Stimulated activated memory B cell treated with anti-CD40 and anti-IgM and Interleukin-4, amounts not matched to agents 10 μg/mL and 1 μg/mL and 100 μg/mL, for 72 hours (primary cell): ENCODE measurements around the gene ADD1.

Experiments
- ATAC-seq: fragments of 150-1000 bp; cut with Tn5 transposase; 2 replicates; pipeline ENCODE4 v1.10.0; 2021
- H3K27ac Mint-ChIP-seq: one replicate; pipeline ENCODE4 v1.8.0; 2022; ENCODE audit warnings: mild to moderate bottlenecking, mixed read lengths
- H3K27me3 Mint-ChIP-seq: one replicate; pipeline ENCODE4 v1.8.0; 2022; ENCODE audit warnings: mixed read lengths
- H3K36me3 Mint-ChIP-seq: one replicate; pipeline ENCODE4 v1.8.0; 2022; ENCODE audit warnings: mixed read lengths
- H3K4me1 Mint-ChIP-seq: one replicate; pipeline ENCODE4 v1.8.0; 2022; ENCODE audit warnings: mixed read lengths
- H3K4me3 Mint-ChIP-seq: one replicate; pipeline ENCODE4 v1.8.0; 2022; ENCODE audit warnings: mild to moderate bottlenecking, moderate library complexity, mixed read lengths
- H3K9me3 Mint-ChIP-seq: one replicate; pipeline ENCODE4 v1.8.0; 2022; ENCODE audit warnings: mixed read lengths

The ADD1 gene

DNA sequence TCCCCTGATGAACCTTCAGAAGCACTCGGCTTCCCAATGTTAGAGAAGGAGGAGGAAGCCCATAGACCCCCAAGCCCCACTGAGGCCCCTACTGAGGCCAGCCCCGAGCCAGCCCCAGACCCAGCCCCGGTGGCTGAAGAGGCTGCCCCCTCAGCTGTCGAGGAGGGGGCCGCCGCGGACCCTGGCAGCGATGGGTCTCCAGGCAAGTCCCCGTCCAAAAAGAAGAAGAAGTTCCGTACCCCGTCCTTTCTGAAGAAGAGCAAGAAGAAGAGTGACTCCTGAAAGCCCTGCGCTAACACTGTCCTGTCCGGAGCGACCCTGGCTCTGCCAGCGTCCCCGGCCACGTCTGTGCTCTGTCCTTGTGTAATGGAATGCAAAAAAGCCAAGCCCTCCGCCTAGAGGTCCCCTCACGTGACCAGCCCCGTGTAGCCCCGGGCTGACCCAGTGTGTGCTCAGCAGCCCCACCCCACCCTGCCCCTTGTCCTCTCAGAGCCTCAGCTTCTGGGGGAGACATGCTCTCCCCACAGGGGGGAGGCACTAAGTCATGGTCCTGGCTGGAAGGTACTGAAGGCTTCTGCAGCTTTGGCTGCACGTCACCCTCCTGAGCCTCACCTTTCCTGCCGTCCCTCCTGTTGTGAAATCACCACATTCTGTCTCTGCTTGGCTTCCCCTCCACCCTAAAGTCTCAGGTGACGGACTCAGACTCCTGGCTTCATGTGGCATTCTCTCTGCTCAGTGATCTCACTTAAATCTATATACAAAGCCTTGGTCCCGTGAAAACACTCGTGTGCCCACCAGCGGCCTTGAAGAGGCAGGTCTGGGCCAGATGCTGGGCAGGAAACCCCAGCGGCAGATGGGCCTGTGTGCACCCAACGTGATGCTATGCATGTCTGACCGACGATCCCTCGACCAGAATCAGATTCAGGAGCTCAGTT lies 84.9 kb downstream of the ADD1 start:
- Mint-ChIP-seq H3K9me3 (no peaks in the 10 kb centered on the region), H3K27ac (peak overlapping the region; percentile 22), H3K36me3 (peaks cover 70% of the 10 kb centered on the region), H3K4me3 (no peak overlapping the region), H3K4me1 (peaks cover 45% of the 10 kb centered on the region), H3K27me3 (no peaks in the 10 kb centered on the region)
- no peak for ATAC-seq

DNA sequence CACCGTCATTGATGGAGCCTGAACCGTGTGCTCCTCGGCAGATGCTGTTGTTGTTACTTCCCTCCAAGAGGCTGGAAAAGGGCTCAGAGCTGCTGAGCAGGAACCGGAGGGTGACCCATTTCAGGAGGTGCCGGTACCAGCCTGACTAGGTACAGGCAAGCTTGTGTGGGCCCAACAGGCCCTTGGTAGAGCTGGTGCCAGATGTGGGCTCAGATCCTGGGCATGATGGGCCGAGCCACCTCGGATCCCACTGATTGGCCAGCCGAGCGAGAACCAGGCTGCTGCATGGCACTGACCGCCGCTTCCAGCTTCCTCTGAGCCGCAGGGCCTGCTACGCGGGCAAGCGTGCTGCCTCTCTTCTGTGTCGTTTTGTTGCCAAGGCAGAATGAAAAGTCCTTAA lies 85.8 kb downstream of the ADD1 start:
- Mint-ChIP-seq H3K9me3 (no peaks in the 10 kb centered on the region), H3K4me1 (peaks cover 41% of the 10 kb centered on the region), H3K4me3 (no peak overlapping the region), H3K27ac (peak overlapping the region; percentile 22), H3K27me3 (no peaks in the 10 kb centered on the region), H3K36me3 (peaks cover 65% of the 10 kb centered on the region)
- ATAC-seq, result no peak

DNA sequence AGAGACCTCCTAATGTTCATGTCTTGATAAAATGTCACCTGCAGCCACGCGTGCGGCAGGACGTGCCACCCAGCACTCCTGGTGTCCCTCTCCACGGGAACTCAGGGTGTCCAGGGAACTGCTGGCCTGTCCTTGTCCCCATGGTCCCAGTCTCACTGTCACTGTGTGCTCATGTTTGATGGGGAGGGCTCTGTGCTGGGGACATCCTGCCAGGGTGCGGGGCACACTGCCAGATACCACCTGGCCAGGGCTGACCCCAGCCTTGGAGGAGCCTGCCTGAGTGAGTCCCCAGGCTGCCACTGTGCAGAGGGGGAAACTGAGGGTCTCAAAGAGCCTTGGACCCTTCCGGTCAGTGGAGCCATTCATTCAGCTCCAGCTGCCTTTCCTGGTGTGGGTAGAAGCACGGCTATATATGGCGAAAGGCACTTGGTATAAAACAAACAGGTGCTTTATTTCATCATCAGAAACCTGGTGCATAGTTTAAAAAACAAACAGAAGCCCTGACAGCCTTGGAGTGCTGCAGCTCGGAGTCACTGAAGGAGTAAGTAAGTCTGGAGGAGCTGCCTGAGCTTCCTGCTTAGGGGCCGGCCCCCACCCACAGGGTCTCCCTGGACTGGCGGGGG lies 86.6 kb downstream of the ADD1 start:
- no peak overlapping the region for H3K4me3 Mint-ChIP-seq
- H3K27ac Mint-ChIP-seq, result peak overlapping the region; percentile 86

GRCh38 chr4:2930758-2931511 lies 87.3 kb downstream of the ADD1 start:
- H3K27me3 Mint-ChIP-seq, result no peaks in the 10 kb centered on the region
- peak overlapping the region; percentile 97 for H3K4me3 Mint-ChIP-seq
- no peaks in the 10 kb centered on the region for H3K9me3 Mint-ChIP-seq
- H3K36me3 Mint-ChIP-seq, result peaks cover 53% of the 10 kb centered on the region
- peak overlapping the region; percentile 86 for H3K27ac Mint-ChIP-seq
- ATAC-seq, result no peak
- H3K4me1 Mint-ChIP-seq, result peaks cover 48% of the 10 kb centered on the region

More for the DNA sequence above, 86.6 kb downstream of the ADD1 start:
- Mint-ChIP-seq H3K27me3 (no peaks in the 10 kb centered on the region), H3K9me3 (no peaks in the 10 kb centered on the region), H3K36me3 (peaks cover 57% of the 10 kb centered on the region), H3K4me1 (peaks cover 42% of the 10 kb centered on the region)
- no peak for ATAC-seq

- Mint-ChIP-seq H3K27ac (peak overlapping the region; percentile 86), H3K4me1 (peaks cover 52% of the 10 kb centered on the region), H3K27me3 (no peaks in the 10 kb centered on the region), H3K36me3 (peaks cover 46% of the 10 kb centered on the region), H3K9me3 (no peaks in the 10 kb centered on the region), H3K4me3 (peak overlapping the region; percentile 97)
- ATAC-seq, result peak; percentile 80
Observed at GRCh38 chr4:2931512-2932301, 88.1 kb downstream of the ADD1 start.

- ATAC-seq, result no peak
- H3K4me1 Mint-ChIP-seq, result peaks cover 58% of the 10 kb centered on the region
- no peaks in the 10 kb centered on the region for H3K9me3 Mint-ChIP-seq
- peaks cover 46% of the 10 kb centered on the region for H3K36me3 Mint-ChIP-seq
- H3K27me3 Mint-ChIP-seq, result no peaks in the 10 kb centered on the region
- H3K27ac Mint-ChIP-seq, result peak overlapping the region; percentile 86
- H3K4me3 Mint-ChIP-seq, result peak overlapping the region; percentile 97
Observed at GRCh38 chr4:2932321-2932950, 88.8 kb downstream of the ADD1 start.

DNA sequence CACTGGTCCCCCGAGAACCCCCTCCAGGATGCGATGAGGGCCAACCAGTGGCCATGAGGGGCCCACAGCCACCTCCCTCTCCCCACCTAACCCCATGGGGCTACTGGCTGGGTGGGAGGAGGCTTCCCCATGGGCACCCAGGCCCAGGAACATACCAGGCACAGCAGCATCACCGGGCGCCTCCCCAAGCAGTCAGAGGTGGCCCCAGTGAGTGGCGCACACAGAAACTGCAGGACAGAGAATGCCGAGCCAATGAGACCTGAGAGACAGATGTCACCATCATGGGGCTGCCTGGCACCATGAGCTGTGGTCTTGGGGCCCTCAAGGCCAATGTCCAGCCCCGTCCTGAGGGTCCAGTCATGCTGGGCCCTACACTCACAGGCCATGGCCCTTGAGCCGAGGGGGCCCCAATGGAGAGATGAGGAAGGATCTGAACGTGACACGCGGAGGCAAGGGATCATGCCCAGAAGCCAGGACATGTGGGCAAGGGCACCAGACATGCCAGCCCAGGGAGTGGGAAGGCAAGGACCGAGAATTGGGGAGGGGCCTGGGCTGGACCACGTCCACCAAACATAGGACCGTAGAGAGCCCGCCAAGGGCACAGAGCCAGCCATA lies 89.4 kb downstream of the ADD1 start:
- ATAC-seq, result no peak
- Mint-ChIP-seq H3K27ac (peak overlapping the region; percentile 86), H3K9me3 (no peaks in the 10 kb centered on the region), H3K4me3 (peak overlapping the region; percentile 97), H3K27me3 (no peaks in the 10 kb centered on the region), H3K4me1 (peaks cover 62% of the 10 kb centered on the region), H3K36me3 (peaks cover 46% of the 10 kb centered on the region)

GRCh38 chr4:2933566-2934076 lies 90.0 kb downstream of the ADD1 start:
- Mint-ChIP-seq H3K4me1 (peaks cover 62% of the 10 kb centered on the region), H3K4me3 (peak overlapping the region; percentile 97), H3K36me3 (peaks cover 47% of the 10 kb centered on the region), H3K9me3 (no peaks in the 10 kb centered on the region), H3K27me3 (no peaks in the 10 kb centered on the region), H3K27ac (peak overlapping the region; percentile 86)
- ATAC-seq, result peak; percentile 0

- peak; percentile 22 for ATAC-seq
- Mint-ChIP-seq H3K36me3 (peaks cover 47% of the 10 kb centered on the region), H3K4me1 (peaks cover 68% of the 10 kb centered on the region), H3K9me3 (no peaks in the 10 kb centered on the region), H3K27ac (peak overlapping the region; percentile 86), H3K4me3 (peak overlapping the region; percentile 97), H3K27me3 (no peaks in the 10 kb centered on the region)
Observed at GRCh38 chr4:2934077-2934812, 90.6 kb downstream of the ADD1 start.

- Mint-ChIP-seq H3K27ac (peak overlapping the region; percentile 86), H3K9me3 (no peaks in the 10 kb centered on the region), H3K36me3 (peaks cover 49% of the 10 kb centered on the region), H3K4me1 (peaks cover 69% of the 10 kb centered on the region), H3K27me3 (no peaks in the 10 kb centered on the region), H3K4me3 (peak overlapping the region; percentile 87)
- peak; percentile 76 for ATAC-seq
Observed at GRCh38 chr4:2934813-2935761, 91.4 kb downstream of the ADD1 start.

- peaks cover 64% of the 10 kb centered on the region for H3K4me1 Mint-ChIP-seq
- H3K27me3 Mint-ChIP-seq, result no peaks in the 10 kb centered on the region
- peak overlapping the region; percentile 87 for H3K4me3 Mint-ChIP-seq
- H3K9me3 Mint-ChIP-seq, result no peaks in the 10 kb centered on the region
- H3K27ac Mint-ChIP-seq, result peak overlapping the region; percentile 86
- peak; percentile 32 for ATAC-seq
- peaks cover 54% of the 10 kb centered on the region for H3K36me3 Mint-ChIP-seq
Observed at GRCh38 chr4:2935762-2936743, 92.4 kb downstream of the ADD1 start.
